GM18502 (cell line): ENCODE results near the gene PSMC3.

ENCODE experiments used
- ATAC-seq: cut with Tn5 transposase; IDR thresholded peaks from one replicate; pipeline ENCODE4 v1.9.1; 2021; ENCODE audit warnings: mild to moderate bottlenecking; ENCODE audit not compliant: unreplicated experiment, poor library complexity

PSMC3 gene

DNA sequence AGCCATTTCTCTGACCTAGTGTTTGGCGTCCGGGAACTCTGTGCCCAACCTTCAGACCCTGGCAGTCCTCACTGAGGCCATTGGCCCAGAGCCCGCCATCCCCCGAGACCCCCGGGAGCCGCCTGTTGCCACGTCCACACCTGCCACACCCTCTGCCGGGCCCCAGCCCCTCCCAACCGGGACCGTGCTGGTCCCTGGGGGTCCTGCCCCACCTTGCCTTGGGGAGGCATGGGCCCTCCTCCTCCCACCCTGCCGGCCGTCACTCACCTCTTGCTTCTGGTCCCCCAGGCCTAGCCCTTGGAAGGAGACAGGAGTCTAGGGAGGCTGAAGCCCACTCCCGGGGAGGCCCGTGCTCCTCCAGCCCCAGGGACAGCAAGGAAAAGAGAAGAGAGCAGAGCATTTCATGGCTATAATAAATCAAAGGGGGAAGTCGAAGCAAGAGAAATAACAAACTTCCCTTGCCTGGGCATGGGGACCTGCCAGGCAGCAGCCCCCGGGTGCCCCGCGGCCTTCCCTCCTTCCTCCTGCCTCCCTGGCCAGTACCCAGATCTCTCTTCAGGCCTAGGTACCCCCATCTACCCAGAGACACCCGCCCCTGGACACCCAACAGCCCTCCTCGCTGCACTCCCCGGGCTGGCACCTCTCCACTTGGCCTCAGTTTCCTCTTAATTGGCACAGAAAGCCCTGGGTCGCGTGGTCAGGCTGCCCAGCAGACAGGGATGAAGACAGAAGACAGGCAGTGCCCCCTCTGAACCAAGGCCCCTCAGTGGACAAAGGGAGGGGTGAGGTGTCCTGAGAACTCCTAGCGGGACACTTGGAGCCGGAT, 30.8 kb downstream of the PSMC3 start:
- no peak for ATAC-seq

DNA sequence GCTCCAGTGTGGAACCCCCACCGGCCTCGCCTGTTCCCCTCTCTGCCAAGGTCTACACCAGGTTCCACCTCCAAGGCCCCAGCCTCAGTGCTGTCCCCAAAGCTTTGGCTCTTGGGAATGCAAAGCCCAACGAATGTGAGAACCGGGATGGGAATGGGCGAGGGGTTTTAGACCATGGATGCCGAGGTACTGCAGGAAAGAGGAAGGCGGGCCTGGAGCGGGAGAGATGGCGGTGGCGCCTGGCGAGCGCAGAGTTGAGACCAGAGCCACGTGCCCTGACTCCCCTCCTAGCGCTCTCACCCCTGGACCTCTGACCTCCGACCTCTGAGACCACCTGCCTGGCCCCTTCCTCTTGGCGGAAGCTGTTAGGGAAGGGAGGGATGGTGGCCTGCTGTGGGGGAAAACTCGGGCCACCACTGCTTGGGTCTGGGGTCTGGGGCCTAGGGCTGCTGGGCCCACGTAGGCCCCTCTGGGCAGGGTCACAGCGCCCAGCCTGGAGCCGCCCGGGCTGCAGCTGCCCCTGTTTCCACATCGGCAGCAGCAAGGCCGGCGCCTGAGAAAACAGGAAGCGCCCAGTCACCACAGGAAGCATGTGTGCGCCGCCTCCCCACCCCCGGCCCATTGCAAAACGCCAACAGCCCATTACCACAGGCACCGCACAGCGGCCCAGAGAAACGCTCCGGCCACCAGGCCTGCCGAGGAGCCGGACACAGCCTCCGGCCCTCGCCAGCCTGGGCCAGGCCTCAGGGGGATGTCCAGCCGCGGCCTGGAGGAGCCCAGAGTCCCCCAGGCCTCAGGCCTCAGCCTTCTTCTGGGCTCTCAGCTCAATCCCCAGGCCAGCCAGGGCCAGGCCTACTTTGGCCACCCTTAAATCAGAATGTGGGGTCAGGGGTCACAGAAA, 31.7 kb downstream of the PSMC3 start:
- ATAC-seq = peak; percentile 74

DNA sequence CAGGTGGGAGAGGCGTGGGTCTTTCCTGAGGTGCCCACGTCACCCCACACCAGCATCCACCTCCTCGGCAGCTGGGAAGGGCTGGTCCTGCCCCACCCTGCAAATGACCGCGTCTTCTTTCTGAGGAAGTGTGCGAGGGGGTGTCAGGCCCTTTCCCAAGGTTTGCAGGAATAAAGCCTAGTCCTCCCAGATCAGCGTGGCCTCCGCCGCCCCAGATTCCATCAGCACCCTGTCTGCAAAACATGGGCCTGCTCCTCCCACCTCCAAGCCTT, 32.3 kb downstream of the PSMC3 start:
- no peak for ATAC-seq

DNA sequence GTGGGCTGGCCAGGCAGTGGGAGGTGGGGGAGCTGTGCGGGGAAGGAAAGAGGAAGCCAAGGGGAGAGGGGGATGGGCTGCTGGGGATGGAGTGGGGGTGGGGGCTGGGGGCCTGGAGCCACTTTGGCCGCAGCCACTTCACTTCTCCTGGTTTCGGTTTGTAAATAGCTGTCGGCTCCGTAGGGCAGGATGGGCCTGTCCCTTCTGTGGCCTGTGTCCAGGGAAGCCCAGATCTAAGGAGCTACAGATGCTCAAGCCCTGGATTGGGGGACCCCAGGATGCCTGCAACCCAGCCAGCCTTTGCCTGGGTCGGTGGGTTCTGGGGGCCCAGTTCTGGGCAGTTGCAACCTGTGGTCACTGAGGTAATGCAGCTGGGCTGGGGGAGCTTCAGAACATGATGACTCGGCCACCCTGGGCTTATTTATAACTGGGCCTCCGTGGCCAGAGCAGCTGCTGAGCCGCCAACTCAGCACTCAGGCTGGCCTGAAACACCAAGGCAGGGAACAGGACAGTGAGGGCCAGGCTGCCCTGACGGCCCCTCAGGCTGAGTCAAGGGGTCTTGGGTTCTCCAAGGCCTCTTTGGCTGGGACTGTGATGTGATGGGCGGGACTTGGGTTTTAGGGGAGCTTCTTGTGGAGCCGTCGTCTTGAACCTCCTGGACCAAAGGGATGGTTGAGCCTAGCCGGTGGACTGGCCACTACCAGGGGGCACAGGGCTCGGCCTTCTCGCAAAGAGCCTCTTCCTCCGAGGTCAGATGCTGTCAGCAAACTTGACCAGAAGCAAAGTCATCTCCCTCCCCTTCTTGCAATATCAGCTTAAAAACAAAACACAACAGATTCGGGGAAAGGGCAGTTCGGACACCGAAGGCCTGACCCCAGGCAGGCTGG, 32.8 kb downstream of the PSMC3 start:
- ATAC-seq = no peak

DNA sequence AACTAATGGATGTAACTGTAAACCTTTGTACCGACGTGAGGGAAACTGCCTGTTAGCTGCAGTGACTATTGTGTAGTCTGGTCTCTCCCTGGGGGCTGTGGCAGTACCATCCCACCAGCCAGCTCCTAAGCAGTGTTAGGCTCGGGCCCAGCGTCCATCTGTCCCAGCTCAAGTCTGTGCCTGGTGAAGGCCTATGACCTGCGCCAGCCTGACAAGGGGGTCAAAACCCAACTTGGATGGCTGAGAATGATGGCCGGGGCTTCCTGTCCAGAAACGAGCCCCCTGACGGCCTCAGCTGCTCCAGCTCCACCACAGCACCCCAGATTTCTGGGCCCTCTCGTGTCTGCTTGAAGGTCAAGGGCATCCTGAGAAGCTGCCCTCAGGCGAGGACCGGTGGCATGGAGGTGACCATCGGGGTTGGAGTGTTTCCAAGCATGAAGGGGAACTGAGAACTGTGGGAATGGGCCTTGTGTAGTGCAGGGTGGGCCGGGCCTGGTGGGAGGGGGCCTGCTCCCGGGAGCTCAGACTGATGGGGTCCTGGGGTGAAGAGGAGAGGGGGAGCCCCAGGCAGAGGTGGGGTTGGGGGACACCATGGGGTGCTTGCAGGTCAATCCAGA, 33.6 kb downstream of the PSMC3 start:
- ATAC-seq = no peak

DNA sequence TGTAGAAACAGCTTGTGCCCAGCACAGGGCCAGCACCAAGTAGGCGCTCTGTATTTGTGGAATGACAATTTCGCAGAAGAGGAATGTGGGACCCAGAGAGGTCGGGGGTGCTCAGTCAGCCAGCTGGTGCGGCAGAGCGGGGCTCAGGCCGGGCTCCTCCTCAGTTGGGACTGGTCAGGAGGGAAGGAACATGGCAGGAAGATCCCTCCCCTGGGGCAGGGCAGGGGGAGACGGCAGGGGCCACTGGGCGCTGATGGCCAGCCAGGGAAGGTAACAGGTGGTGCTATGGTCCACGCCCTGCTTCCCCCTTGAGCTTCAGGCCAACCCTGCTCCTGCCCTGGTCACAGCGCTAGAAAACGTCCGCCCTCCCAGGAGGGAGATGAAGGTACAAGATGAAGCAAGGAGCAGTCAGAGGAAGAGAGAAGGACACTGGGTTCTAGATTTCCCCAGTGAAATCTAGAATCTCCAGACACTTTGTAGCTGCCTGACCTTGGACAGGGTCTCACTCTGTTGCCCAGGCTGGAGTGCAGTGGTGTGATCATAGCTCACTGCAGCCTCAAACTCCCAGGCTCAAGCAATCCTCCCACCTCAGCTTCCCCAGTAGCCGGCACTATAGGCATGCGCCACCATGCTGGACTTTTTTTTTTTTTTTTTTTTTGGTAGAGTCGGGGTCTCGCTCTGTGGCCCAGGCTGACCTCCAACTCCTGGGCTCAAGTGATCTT, 34.4 kb downstream of the PSMC3 start:
- ATAC-seq = no peak

DNA sequence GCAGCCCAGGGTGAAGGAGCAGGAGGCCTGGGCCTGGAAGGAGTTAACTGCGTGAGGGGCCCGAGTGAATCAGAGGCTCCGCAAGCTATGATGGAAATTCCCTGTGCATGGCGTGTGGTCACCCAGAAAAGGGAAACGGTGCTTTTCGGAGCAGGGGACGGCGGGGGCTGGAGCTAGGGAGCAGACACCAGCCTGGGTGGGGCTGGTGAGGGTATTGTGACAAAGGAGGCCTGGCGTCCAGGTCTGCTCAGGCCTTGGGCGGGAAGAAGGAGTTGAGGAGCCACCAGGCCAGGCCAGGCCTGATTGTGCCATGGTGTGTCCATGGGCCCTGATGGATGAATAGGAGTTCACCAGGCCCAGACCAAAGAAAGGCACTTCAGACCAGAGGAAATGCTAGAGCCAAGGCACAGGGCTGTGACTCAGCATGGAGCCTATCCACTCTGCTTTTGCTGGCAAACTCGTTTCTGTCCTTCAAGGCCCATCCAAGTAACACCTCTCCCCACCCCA, 35.1 kb downstream of the PSMC3 start:
- no peak for ATAC-seq

DNA sequence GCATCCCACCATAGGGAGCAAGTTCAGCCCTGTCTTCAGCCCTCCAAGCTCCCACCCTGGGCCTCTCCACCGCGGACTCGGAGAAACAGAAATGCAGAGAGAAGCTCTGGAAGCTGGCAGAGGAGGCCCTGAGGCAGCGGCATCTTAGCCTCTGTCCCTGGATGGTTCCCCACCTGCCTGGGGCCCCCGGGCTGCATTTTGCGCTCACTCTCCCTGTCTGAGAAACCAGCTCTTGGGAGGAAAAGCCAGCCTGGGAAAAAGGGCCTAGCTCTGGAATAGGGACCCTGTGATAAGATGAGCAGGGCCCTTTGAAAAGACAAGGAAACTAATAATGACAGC, 35.8 kb downstream of the PSMC3 start:
- ATAC-seq = no peak

DNA sequence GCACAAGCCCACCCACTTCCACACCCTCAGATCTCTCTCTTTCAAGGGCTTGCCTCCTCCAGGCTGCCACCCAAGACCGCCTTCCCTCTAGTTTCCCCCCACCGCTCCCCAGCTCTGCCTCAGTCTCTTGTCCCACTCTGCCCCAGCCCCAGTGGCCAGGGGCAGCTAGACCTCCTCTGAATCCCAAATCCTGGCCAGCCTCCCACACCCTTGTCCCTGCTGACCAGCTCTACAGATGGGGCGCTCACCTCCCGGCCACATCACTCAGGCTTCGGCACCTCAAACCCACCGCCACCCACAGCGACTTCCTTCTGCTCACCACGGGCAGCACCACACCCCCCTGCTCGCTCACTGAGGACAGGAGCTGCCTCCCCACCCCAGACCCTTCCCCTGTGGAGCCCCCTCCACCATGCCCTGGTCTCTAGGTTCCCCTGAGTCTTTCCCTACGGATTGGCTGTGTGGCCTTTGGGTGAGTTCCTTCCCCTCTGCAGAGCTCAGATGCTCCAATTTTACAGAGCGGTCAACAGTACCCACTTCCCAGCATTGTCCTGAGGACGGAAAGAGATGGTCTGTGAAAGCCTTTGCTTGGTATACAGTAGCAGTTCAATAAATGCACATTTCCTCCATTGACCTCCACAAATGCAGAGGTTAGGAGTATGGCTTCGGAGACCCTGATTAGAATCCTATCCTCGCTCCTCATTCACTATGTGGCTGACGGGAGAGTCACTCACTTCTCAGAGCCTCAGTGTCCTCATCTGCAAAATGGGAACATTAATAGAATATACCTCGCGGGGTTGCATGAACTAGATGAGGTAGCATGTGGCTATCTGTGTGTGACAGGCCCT, 36.4 kb downstream of the PSMC3 start:
- ATAC-seq = no peak

DNA sequence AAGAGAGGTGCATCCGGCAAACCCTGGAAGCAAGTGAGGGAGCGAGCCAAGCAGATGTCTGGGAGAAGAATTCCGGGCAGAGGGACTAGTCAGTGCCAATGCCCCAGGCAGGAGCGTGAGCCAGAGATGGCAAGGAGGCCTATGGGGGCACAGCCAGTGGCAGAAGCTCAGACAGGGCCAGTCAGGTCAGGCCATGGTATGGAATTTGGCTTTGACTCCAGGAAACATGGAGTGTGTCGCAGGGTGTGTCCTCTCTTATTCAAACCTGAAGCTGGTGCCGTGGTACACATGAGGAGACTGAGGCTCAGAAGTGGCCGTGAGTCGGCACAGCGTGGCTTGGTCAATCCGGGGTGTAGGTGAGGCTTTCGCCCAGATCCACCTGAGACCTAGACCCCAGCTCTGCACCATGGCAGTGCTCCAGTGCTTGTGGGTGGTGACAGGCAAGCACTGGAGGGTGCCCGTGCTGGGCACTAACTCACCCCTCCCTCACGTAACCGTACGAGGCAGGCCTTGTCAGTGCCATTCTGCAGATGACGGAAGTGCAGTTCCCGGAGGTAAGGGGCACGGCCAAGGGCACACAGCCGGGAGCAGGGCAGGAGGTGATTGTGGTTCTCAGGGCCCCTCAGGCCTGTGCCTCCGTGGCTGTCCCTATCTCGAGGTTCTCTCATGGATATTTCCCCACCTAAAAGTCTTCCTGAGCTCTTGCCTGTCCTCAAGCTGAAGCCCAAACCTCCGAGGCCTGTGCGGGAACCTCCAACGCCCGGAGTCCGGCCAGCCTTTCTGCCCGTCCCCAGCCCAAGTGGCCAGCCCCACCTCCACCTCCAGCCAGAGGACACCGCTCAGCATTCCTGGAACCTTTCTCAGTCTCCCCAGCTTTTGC, 37.3 kb downstream of the PSMC3 start:
- ATAC-seq = no peak

DNA sequence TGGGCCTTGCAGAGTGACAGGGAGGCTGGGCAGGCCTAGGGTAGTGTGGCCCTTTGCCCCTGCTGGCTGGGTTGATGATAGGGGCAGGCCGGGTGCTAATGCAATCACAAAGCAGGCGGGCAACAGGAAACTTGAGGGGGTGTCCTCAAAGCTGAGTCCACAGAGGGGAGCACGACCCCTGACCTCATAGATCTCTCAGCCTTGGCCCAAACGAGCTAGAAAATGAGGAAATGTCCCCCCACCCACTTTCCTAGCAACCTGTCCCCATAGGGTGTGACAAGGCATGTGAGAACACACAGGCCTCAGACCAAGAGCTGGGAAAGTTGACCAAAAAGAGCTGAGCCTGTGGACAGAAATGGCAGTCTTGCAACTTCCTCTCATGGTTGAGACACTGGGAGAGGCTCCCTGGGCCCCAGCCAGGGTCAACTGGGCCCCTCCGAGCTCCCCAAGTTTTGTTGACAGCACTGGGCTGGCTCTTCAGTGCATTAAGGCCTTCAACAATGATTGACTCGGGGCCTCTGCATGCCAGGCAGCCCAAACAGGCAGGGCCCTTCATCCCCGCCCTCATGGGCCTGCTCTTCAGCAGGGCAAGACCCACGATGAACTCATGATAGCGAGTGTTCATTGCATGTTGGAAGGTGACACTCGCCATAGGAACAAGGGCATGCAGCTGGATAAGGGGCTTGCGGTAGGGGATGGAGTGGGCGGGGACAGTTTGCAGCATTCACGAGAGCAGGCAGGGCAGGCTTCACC, 38.1 kb downstream of the PSMC3 start:
- no peak for ATAC-seq

DNA sequence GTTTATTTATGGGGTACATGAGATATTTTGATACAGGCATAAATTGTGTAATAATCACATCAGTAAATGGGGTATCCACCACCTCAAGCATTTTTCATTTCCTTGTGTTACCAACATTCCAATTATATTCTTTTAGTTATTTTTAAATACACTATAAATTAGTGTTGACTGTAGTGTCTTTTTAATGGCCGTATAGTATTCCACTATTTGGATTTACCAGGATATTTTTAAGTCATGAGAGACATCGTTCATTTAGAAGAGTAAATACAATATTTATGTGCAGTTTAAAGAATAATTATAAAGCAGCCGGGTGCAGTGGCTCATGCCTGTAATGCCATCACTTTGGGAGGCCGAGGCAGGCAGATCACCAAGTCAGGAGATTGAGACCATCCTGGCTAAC, 41.7 kb downstream of the PSMC3 start:
- no peak for ATAC-seq

DNA sequence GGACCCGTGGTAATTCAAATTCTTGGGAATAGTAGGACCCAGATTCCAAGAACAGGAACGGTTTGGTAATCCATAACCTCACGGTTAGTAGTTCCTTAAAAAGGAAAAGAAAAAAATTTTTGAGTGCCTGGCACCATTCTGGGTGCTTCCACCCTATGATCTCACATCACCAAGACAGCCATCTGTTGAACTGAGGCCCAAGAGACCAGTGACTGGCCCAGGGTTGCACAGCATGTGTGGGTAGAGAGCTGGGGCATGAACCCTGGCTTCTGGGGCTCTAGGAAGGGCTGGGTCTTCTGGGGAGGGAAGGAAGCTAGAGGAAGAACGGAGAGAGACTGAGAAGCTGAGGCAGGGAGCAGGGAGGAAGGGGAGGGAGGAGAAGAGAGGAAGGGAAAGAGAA, 43.2 kb downstream of the PSMC3 start:
- no peak for ATAC-seq

DNA sequence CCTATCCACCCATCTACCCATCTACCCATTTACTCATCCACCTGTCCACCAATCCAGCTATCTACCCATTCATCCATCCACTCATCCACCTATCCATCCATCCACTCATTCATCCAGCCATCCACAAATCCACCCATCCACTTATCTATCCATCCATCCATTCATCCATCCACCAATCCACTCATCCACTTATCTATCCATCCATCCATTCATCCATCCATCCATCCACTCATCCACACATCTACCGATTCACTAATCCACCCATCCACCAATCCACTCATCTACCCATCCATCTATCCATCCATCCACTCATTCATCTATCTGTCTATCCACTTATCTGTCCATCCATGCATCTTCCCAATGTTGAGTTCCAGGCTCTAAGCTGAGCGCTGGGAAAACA, 46.2 kb downstream of the PSMC3 start:
- no peak for ATAC-seq

DNA sequence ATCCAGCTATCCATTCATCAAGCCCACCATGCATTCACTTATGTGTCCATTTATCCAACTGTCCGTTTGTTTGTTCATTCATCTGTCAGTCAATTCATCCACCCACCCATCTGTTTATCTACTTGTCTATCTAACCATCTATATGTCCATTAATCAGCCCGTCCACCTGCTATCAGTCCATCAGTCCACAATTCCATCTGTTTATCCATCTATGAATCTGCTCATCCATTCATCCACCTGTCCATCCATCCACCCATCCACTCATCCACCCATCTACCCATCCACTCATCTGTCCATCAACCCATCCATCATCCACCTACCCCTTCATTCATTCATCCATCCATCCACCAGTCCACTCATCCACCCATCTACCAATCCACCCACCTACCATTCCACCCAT, 46.9 kb downstream of the PSMC3 start:
- ATAC-seq = no peak

DNA sequence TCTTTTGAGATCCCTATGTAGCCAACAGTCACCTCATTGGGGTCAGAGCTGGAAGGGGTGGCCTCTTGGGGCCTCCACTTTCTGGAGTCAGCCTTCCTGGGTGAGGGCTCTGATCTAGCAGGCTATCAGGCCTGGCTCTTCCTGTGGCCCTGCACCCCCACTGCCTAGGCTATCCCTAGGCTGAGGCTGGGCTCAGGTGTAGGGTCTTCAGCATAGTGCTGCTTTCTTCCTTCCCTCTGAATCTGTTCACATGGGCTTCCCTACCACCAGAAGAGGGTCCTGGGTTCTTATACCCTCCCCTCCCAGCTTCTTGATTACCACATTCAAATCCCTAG, 47.4 kb downstream of the PSMC3 start:
- ATAC-seq = peak; percentile 9
